K562 (cell line): ENCODE measurements around the gene HOXA7. TPM values are rescaled to one million over a fixed set of nuclear protein-coding genes. Genes with fewer than 3 reads are reported as not detected.

Source experiments
- ATAC-seq: fragments of 200-7000 bp; cut with Tn5 transposase; 3 replicates; pipeline ENCODE4 v1.9.1; 2020; ENCODE audit warnings: moderate library complexity
- BruUV-seq: library from RNA; stranded (reverse); fragments of 400-500 nt; replicated peaks from 2 replicates; lab custom pipeline; 2021; lab: Mats Ljungman, UMichigan
- CTCF ChIA-PET: fragments of 300-600 bp; formaldehyde crosslinking; extraction: SDS; loops from one replicate; lab custom pipeline; 2021; ENCODE audit warnings: low intra/inter-chr PET ratio; lab: Yijun Ruan, JAX
- POLR2A ChIA-PET: fragments of 300-600, 350-650 bp; sonication (Branson Sonifier 250); formaldehyde crosslinking; extraction: SDS; loops from one replicate; lab custom pipeline; 2021; ENCODE audit warnings: antibody characterized with exemption, inconsistent platforms; lab: Yijun Ruan, JAX
- DNase-seq, 4 experiments: peaks; one replicate each; pipeline versions ENCODE4 v3.0.0 to v3.0.0-alpha.2; 2011 to 2018; ENCODE audit warnings: low spot score in 3 of 4, mixed read lengths in 3 of 4; ENCODE audit errors: extremely low read depth in 1 of 4
- FAIRE-seq: peaks from 2 replicates; lab custom pipeline; 2011; peaks lifted over from hg19 to GRCh38; lab: Jason Lieb, UNC
- H2AFZ ChIP-seq: 2 replicates; pipeline ENCODE4 v1.6.0; 2011; ENCODE audit warnings: low read depth, low read length, control low read depth, inconsistent platforms
- H3K27ac ChIP-seq: fragments of 200-600 bp; 3 replicates; pipeline ENCODE4 v1.8.0; 2011; ENCODE audit warnings: low read depth, mild to moderate bottlenecking, control low read depth, inconsistent platforms, low read length, moderate library complexity, mixed read lengths; ENCODE audit errors: extremely low read depth
- H3K27me3 ChIP-seq, 2 experiments: fragments of 300-600 bp in 1 of 2; 2 replicates in 1 of 2; 3 replicates in 1 of 2; pipeline versions ENCODE4 v1.6.0 to v1.8.0; 2011; ENCODE audit warnings: inconsistent platforms in 2 of 2, low read length in 2 of 2, mild to moderate bottlenecking in 1 of 2, mixed read lengths in 1 of 2, moderate library complexity in 1 of 2; ENCODE audit not compliant: control insufficient read depth in 2 of 2, insufficient read depth in 2 of 2
- H3K36me3 ChIP-seq: fragments of 300-600 bp; 3 replicates; pipeline ENCODE4 v1.8.0; 2011; ENCODE audit warnings: mild to moderate bottlenecking, low read length, inconsistent platforms; ENCODE audit not compliant: control insufficient read depth, insufficient read depth
- H3K4me1 ChIP-seq, 2 experiments: fragments of 200-600 bp in 1 of 2; replicated peaks in 1 of 2; 2 replicates in 1 of 2; 3 replicates in 1 of 2; pipeline versions ENCODE4 v1.5.1 to v1.8.0; 2011; ENCODE audit warnings: inconsistent platforms in 2 of 2, low read length in 2 of 2, mild to moderate bottlenecking in 1 of 2, mixed read lengths in 1 of 2, moderate library complexity in 1 of 2; ENCODE audit not compliant: control insufficient read depth in 2 of 2, insufficient read depth in 2 of 2
- H3K4me2 ChIP-seq: 2 replicates; pipeline ENCODE4 v1.6.1; 2011; ENCODE audit warnings: low read length, control low read depth, inconsistent platforms, mixed read lengths; ENCODE audit not compliant: insufficient read depth
- H3K4me3 ChIP-seq: fragments of 200-600 bp; sonication (generic), shearing (Covaris generic); 2 replicates; pipeline ENCODE4 v1.5.1; 2016; ENCODE audit warnings: control low read depth, inconsistent platforms
- H3K79me2 ChIP-seq: fragments of 200-600 bp; 3 replicates; pipeline ENCODE4 v1.8.0; 2011; ENCODE audit warnings: low read length, inconsistent platforms; ENCODE audit not compliant: control insufficient read depth, insufficient read depth
- H3K9ac ChIP-seq, 2 experiments: 2 replicates each; pipeline versions ENCODE4 v1.6.0 to v1.6.1; 2011; ENCODE audit warnings: low read depth in 2 of 2, low read length in 2 of 2, control low read depth in 1 of 2, inconsistent platforms in 1 of 2, mild to moderate bottlenecking in 1 of 2, mixed read lengths in 1 of 2; ENCODE audit not compliant: insufficient read depth in 1 of 2
- H3K9me1 ChIP-seq: one replicate; pipeline ENCODE4 v1.6.0; 2011; ENCODE audit warnings: inconsistent platforms, mild to moderate bottlenecking, low read length, moderate library complexity; ENCODE audit not compliant: control insufficient read depth, insufficient read depth
- H3K9me3 ChIP-seq: replicated peaks from 2 replicates; pipeline ENCODE4 v1.5.1; 2011; ENCODE audit warnings: low read depth, low read length, inconsistent platforms; ENCODE audit not compliant: control insufficient read depth, insufficient read depth
- H4K20me1 ChIP-seq: replicated peaks from 2 replicates; pipeline ENCODE4 v1.6.1; 2011; ENCODE audit warnings: low read length, inconsistent platforms, mixed read lengths; ENCODE audit not compliant: control insufficient read depth, insufficient read depth
- SUPT5H ChIP-seq: fragments of 450-650 bp; IDR thresholded peaks from 2 replicates; pipeline ENCODE4 v1.6.1; 2016
- WGBS: fragments of 100-300 bp; shearing (Covaris generic); methylation state at CpG from one replicate; pipeline ENCODE4 v1.1.6; 2016; ENCODE audit warnings: low coverage, mixed read lengths; ENCODE audit not compliant: insufficient coverage; ENCODE audit errors: missing lambda C conversion rate; 5-methylcytosine and 5-hydroxymethylcytosine counted together
- in situ Hi-C: fragments of 300-500 bp; cut with MboI; formaldehyde crosslinking; loops from 4 replicates; pipeline ENCODE4 v1.15.0; 2018; ENCODE audit warnings: inconsistent platforms, mixed read lengths
- intact Hi-C: fragments of 100-400 bp; cut with micrococcal nuclease; formaldehyde crosslinking; loops from 2 replicates; pipeline ENCODE4 v1.14.2; 2022
- microRNA counts: library from miRNA; unstranded; fragments of <30 nt; microRNA quantifications from one replicate; lab custom pipeline; 2016
- microRNA-seq: library from miRNA; unstranded; fragments of <30 nt; microRNA quantifications from one replicate; pipeline ENCODE4, GENCODE V29; 2018; ENCODE audit warnings: borderline microRNAs expressed
- polyA plus RNA-seq, 8 experiments: library from polyadenylated mRNA; depleted of rRNA in 4 of 8; stranded (reverse) in 5 of 8; unstranded in 3 of 8; fragments of >200 nt; fragmentation: Nextera tagmentation in 2 of 8; fragmentation: Illumina TruSeq in 1 of 8; extraction: Ambion mirVana in 2 of 8; extraction: Trizol in 1 of 8; gene quantifications; 2 replicates each; pipeline versions ENCODE4 v1.2.1 to v1.2.3, GENCODE V29; 2011 to 2014; ENCODE audit warnings: inconsistent platforms in 1 of 8, missing spikeins in 1 of 8
- small RNA-seq: library from RNA; depleted of rRNA; stranded (forward); fragments of <200 nt; gene quantifications from one replicate; pipeline ENCODE3, GENCODE V24; 2014
- total RNA-seq, 7 experiments: library from RNA; depleted of rRNA in 6 of 7; stranded (reverse); fragments of >200 nt in 6 of 7; fragmentation: Illumina TruSeq in 2 of 7; extraction: Trizol in 2 of 7; gene quantifications; 2 replicates each; pipeline versions ENCODE4 v1.2.1 to v1.2.3, GENCODE V29; 2011 to 2021; ENCODE audit warnings: low replicate concordance in 1 of 7

HOXA7 gene
- total and polyA plus RNA-seq, 9 of the 15 experiments (the other 6 are each of a cell fraction or from before 2014, with no cell fraction given), result not detected

GRCh38 chr7:27104341-27105058 is 52.0 kb downstream of the HOXA7 start:
- no peak overlapping the region for H3K4me3 ChIP-seq
- H3K27me3 ChIP-seq, result peaks cover 71 to 76% of the 10 kb centered on the region in 2 experiments
- H3K79me2 ChIP-seq, result no peaks in the 10 kb centered on the region
- BruUV-seq, result no TSS peak
- no peak for ATAC-seq
- H4K20me1 ChIP-seq, result no peaks in the 10 kb centered on the region
- no peak for DNase-seq
- no peak overlapping the region for H3K9ac ChIP-seq
- no peak overlapping the region for H3K27ac ChIP-seq
- H3K36me3 ChIP-seq, result no peaks in the 10 kb centered on the region
- WGBS, result 11% methylated on average over 13 of the region's 13 CpGs
- in situ Hi-C loops (no loop called here), intact Hi-C loops (no loop called here)
- H3K9me1 ChIP-seq, result no peaks in the 10 kb centered on the region
- H3K4me1 ChIP-seq, result peaks cover 0 to 11% of the 10 kb centered on the region in 2 experiments; a peak in 2 of 5 replicates
- H3K9me3 ChIP-seq, result no peaks in the 10 kb centered on the region
- H2AFZ ChIP-seq, result no peak overlapping the region
- ChIA-PET POLR2A (interaction anchor here (0.9 kb wide), 1 partner anchor 17 kb away, joined by 3 read pairs; no protein-coding TSS in a partner anchor), CTCF (no interaction called here)
- no peak for TF ChIP-seq SUPT5H
- H3K4me2 ChIP-seq, result no peak overlapping the region
- no peak for FAIRE-seq

MicroRNAs encoded within 50 kb of the gene (microRNA counts, 767-probe panel; counts per million panel counts)
- microRNA hsa-miR-196b-5p (lab: Ali Mortazavi, UCI), result not detected

Small RNAs within 50 kb of the gene (microRNA-seq; reads per million reads assigned to microRNA genes)
- gene MIR196B, result not detected

Small RNAs within 50 kb of the gene (small RNA-seq; reads per million reads assigned to genes)
- gene AC004080.5 (not detected), gene RF02140 (not detected), gene RF02141 (not detected)

Other genes with a start within 250 kb of the HOXA7 start
Only the 7 nearest of the 11 such genes appear.
- gene HOXA4, start 25.9 kb downstream of the HOXA7 start, total RNA-seq (2014; rRNA removed), result not detected in 2 replicates
- gene HOXA4, start 25.9 kb downstream of the HOXA7 start, total RNA-seq (2014; rRNA removed; fragmentation: Illumina TruSeq; extraction: Trizol), result not detected in 2 replicates
- not detected in 2 replicates for gene HOXA4, start 25.9 kb downstream of the HOXA7 start, total RNA-seq (2015; rRNA removed; fragmentation: Illumina TruSeq; extraction: Trizol)
- gene HOXA4, start 25.9 kb downstream of the HOXA7 start, total RNA-seq (2021), result not detected in 2 replicates
- gene HOXA4, start 25.9 kb downstream of the HOXA7 start, polyA plus RNA-seq (2011; rRNA removed), result not detected in 2 replicates
- not detected in 2 replicates for gene HOXA4, start 25.9 kb downstream of the HOXA7 start, polyA plus RNA-seq (2014; fragmentation: Illumina TruSeq; extraction: Trizol)
- not detected for gene HOXA4, start 25.9 kb downstream of the HOXA7 start, polyA plus RNA-seq (2014; fragmentation: Nextera tagmentation; extraction: Ambion mirVana)
- gene HOXA4, start 25.9 kb downstream of the HOXA7 start, polyA plus RNA-seq (2014; rRNA removed), result not detected in 2 replicates
- not detected in 2 replicates for gene HOXA5, start 13.0 kb downstream of the HOXA7 start, total RNA-seq (2014; rRNA removed)
- not detected in 2 replicates for gene HOXA5, start 13.0 kb downstream of the HOXA7 start, total RNA-seq (2014; rRNA removed; fragmentation: Illumina TruSeq; extraction: Trizol)
- not detected in 2 replicates for gene HOXA5, start 13.0 kb downstream of the HOXA7 start, total RNA-seq (2015; rRNA removed; fragmentation: Illumina TruSeq; extraction: Trizol)
- not detected in 2 replicates for gene HOXA5, start 13.0 kb downstream of the HOXA7 start, total RNA-seq (2021)
- 0.13 TPM in 1 of 2 replicates, not detected in the other for gene HOXA5, start 13.0 kb downstream of the HOXA7 start, polyA plus RNA-seq (2011; rRNA removed)
- not detected in 2 replicates for gene HOXA5, start 13.0 kb downstream of the HOXA7 start, polyA plus RNA-seq (2014; fragmentation: Illumina TruSeq; extraction: Trizol)
- not detected for gene HOXA5, start 13.0 kb downstream of the HOXA7 start, polyA plus RNA-seq (2014; fragmentation: Nextera tagmentation; extraction: Ambion mirVana)
- gene HOXA5, start 13.0 kb downstream of the HOXA7 start, polyA plus RNA-seq (2014; rRNA removed), result not detected in 2 replicates
- not detected in 2 replicates for gene HOXA6, start 8.9 kb downstream of the HOXA7 start, total RNA-seq (2014; rRNA removed)
- not detected in 2 replicates for gene HOXA6, start 8.9 kb downstream of the HOXA7 start, total RNA-seq (2014; rRNA removed; fragmentation: Illumina TruSeq; extraction: Trizol)
- not detected in 2 replicates for gene HOXA6, start 8.9 kb downstream of the HOXA7 start, total RNA-seq (2015; rRNA removed; fragmentation: Illumina TruSeq; extraction: Trizol)
- not detected in 2 replicates for gene HOXA6, start 8.9 kb downstream of the HOXA7 start, total RNA-seq (2021)
- not detected in 2 replicates for gene HOXA6, start 8.9 kb downstream of the HOXA7 start, polyA plus RNA-seq (2011; rRNA removed)
- not detected in 2 replicates for gene HOXA6, start 8.9 kb downstream of the HOXA7 start, polyA plus RNA-seq (2014; fragmentation: Illumina TruSeq; extraction: Trizol)
- not detected for gene HOXA6, start 8.9 kb downstream of the HOXA7 start, polyA plus RNA-seq (2014; fragmentation: Nextera tagmentation; extraction: Ambion mirVana)
- not detected in 2 replicates for gene HOXA6, start 8.9 kb downstream of the HOXA7 start, polyA plus RNA-seq (2014; rRNA removed)
- not detected in 2 replicates for gene HOXA3, start 4.1 kb downstream of the HOXA7 start, total RNA-seq (2014; rRNA removed)
- not detected in 2 replicates for gene HOXA3, start 4.1 kb downstream of the HOXA7 start, total RNA-seq (2014; rRNA removed; fragmentation: Illumina TruSeq; extraction: Trizol)
- not detected in 2 replicates for gene HOXA3, start 4.1 kb downstream of the HOXA7 start, total RNA-seq (2015; rRNA removed; fragmentation: Illumina TruSeq; extraction: Trizol)
- gene HOXA3, start 4.1 kb downstream of the HOXA7 start, total RNA-seq (2021), result 0.04 and 0.18 TPM in 2 replicates
- gene HOXA3, start 4.1 kb downstream of the HOXA7 start, polyA plus RNA-seq (2011; rRNA removed), result 0.13 TPM in 1 of 2 replicates, not detected in the other
- gene HOXA3, start 4.1 kb downstream of the HOXA7 start, polyA plus RNA-seq (2014; fragmentation: Illumina TruSeq; extraction: Trizol), result not detected in 2 replicates
- gene HOXA3, start 4.1 kb downstream of the HOXA7 start, polyA plus RNA-seq (2014; fragmentation: Nextera tagmentation; extraction: Ambion mirVana), result not detected
- gene HOXA3, start 4.1 kb downstream of the HOXA7 start, polyA plus RNA-seq (2014; rRNA removed), result not detected in 2 replicates
- not detected in 2 replicates for gene HOXA9, start 8.9 kb upstream of the HOXA7 start, total RNA-seq (2014; rRNA removed)
- not detected in 2 replicates for gene HOXA9, start 8.9 kb upstream of the HOXA7 start, total RNA-seq (2014; rRNA removed; fragmentation: Illumina TruSeq; extraction: Trizol)
- not detected in 2 replicates for gene HOXA9, start 8.9 kb upstream of the HOXA7 start, total RNA-seq (2015; rRNA removed; fragmentation: Illumina TruSeq; extraction: Trizol)
- gene HOXA9, start 8.9 kb upstream of the HOXA7 start, total RNA-seq (2021), result not detected in 2 replicates
- gene HOXA9, start 8.9 kb upstream of the HOXA7 start, polyA plus RNA-seq (2011; rRNA removed), result not detected in 2 replicates
- not detected in 2 replicates for gene HOXA9, start 8.9 kb upstream of the HOXA7 start, polyA plus RNA-seq (2014; fragmentation: Illumina TruSeq; extraction: Trizol)
- gene HOXA9, start 8.9 kb upstream of the HOXA7 start, polyA plus RNA-seq (2014; fragmentation: Nextera tagmentation; extraction: Ambion mirVana), result not detected
- not detected in 2 replicates for gene HOXA9, start 8.9 kb upstream of the HOXA7 start, polyA plus RNA-seq (2014; rRNA removed)
- gene HOXA10, start 17.6 kb upstream of the HOXA7 start, total RNA-seq (2014; rRNA removed), result not detected in 2 replicates
- not detected in 2 replicates for gene HOXA10, start 17.6 kb upstream of the HOXA7 start, total RNA-seq (2014; rRNA removed; fragmentation: Illumina TruSeq; extraction: Trizol)
- not detected in 2 replicates for gene HOXA10, start 17.6 kb upstream of the HOXA7 start, total RNA-seq (2015; rRNA removed; fragmentation: Illumina TruSeq; extraction: Trizol)
- not detected in 2 replicates for gene HOXA10, start 17.6 kb upstream of the HOXA7 start, total RNA-seq (2021)
- gene HOXA10, start 17.6 kb upstream of the HOXA7 start, polyA plus RNA-seq (2011; rRNA removed), result not detected in 2 replicates
- gene HOXA10, start 17.6 kb upstream of the HOXA7 start, polyA plus RNA-seq (2014; fragmentation: Illumina TruSeq; extraction: Trizol), result not detected in 2 replicates
- gene HOXA10, start 17.6 kb upstream of the HOXA7 start, polyA plus RNA-seq (2014; fragmentation: Nextera tagmentation; extraction: Ambion mirVana), result not detected
- gene HOXA10, start 17.6 kb upstream of the HOXA7 start, polyA plus RNA-seq (2014; rRNA removed), result not detected in 2 replicates
- not detected in 2 replicates for gene HOXA11, start 28.6 kb upstream of the HOXA7 start, total RNA-seq (2014; rRNA removed)
- gene HOXA11, start 28.6 kb upstream of the HOXA7 start, total RNA-seq (2014; rRNA removed; fragmentation: Illumina TruSeq; extraction: Trizol), result not detected in 2 replicates
- not detected in 2 replicates for gene HOXA11, start 28.6 kb upstream of the HOXA7 start, total RNA-seq (2015; rRNA removed; fragmentation: Illumina TruSeq; extraction: Trizol)
- not detected in 2 replicates for gene HOXA11, start 28.6 kb upstream of the HOXA7 start, total RNA-seq (2021)
- not detected in 2 replicates for gene HOXA11, start 28.6 kb upstream of the HOXA7 start, polyA plus RNA-seq (2011; rRNA removed)
- gene HOXA11, start 28.6 kb upstream of the HOXA7 start, polyA plus RNA-seq (2014; fragmentation: Illumina TruSeq; extraction: Trizol), result not detected in 2 replicates
- gene HOXA11, start 28.6 kb upstream of the HOXA7 start, polyA plus RNA-seq (2014; fragmentation: Nextera tagmentation; extraction: Ambion mirVana), result not detected
- not detected in 2 replicates for gene HOXA11, start 28.6 kb upstream of the HOXA7 start, polyA plus RNA-seq (2014; rRNA removed)